RWPE2 (cell line): ENCODE results near the gene COL9A1.

Experiments used
- ATAC-seq: fragments of 200-7000 bp; cut with Tn5 transposase; 3 replicates; pipeline ENCODE4 v1.9.1; 2021; ENCODE audit warnings: low read depth
- DNase-seq: peaks from one replicate; pipeline ENCODE4 v3.0.0-alpha.2; 2020; ENCODE audit warnings: low spot score
- H3K27ac ChIP-seq: fragments of 450-650 bp; 2 replicates; pipeline ENCODE4 v1.5.1; 2017; ENCODE audit warnings: mild to moderate bottlenecking; ENCODE audit not compliant: poor library complexity, severe bottlenecking
- H3K27me3 ChIP-seq: fragments of 250-450 bp; sonication (Bioruptor Pico); 2 replicates; pipeline ENCODE4 v1.5.1; 2021; ENCODE audit warnings: mild to moderate bottlenecking, moderate library complexity; ENCODE audit not compliant: insufficient read depth, poor library complexity, severe bottlenecking
- H3K36me3 ChIP-seq: fragments of 250-450 bp; sonication (Bioruptor Pico); 2 replicates; pipeline ENCODE4 v1.5.1; 2020; ENCODE audit warnings: low read depth, mild to moderate bottlenecking, moderate library complexity
- H3K4me1 ChIP-seq: fragments of 250-450 bp; sonication (Bioruptor Pico); 2 replicates; pipeline ENCODE4 v1.5.1; 2021; ENCODE audit warnings: mild to moderate bottlenecking, moderate library complexity; ENCODE audit not compliant: insufficient read depth, poor library complexity, severe bottlenecking
- H3K4me3 ChIP-seq: fragments of 250-450 bp; sonication (Bioruptor Pico); 2 replicates; pipeline ENCODE4 v1.5.1; 2021; ENCODE audit warnings: mild to moderate bottlenecking, moderate library complexity; ENCODE audit not compliant: severe bottlenecking
- H3K9me3 ChIP-seq: fragments of 250-450 bp; sonication (Bioruptor Pico); 2 replicates; pipeline ENCODE4 v1.5.1; 2021; ENCODE audit warnings: mild to moderate bottlenecking, moderate library complexity; ENCODE audit not compliant: severe bottlenecking
- CTCF ChIP-seq: fragments of 450-650 bp; IDR thresholded peaks from one replicate; pipeline ENCODE4 v1.5.1; 2017; ENCODE audit warnings: mild to moderate bottlenecking, moderate library complexity; ENCODE audit not compliant: poor library complexity, severe bottlenecking

COL9A1 gene

GRCh38 chr6:70315079-70315751, 12.3 kb upstream of the COL9A1 start:
- ATAC-seq (no peak), DNase-seq (no peak)
- Histone ChIP-seq H3K9me3 (no peaks in the 10 kb centered on the region), H3K27me3 (peaks cover 88% of the 10 kb centered on the region), H3K27ac (no peak overlapping the region), H3K4me3 (no peak overlapping the region), H3K36me3 (no peaks in the 10 kb centered on the region), H3K4me1 (no peaks in the 10 kb centered on the region)
- TF ChIP-seq CTCF: no peak

- Histone ChIP-seq H3K4me3 (no peak overlapping the region), H3K27me3 (peaks cover 90% of the 10 kb centered on the region), H3K27ac (no peak overlapping the region), H3K9me3 (no peaks in the 10 kb centered on the region), H3K4me1 (no peaks in the 10 kb centered on the region), H3K36me3 (no peaks in the 10 kb centered on the region)
- no peak for TF ChIP-seq CTCF
- DNase-seq (no peak), ATAC-seq (no peak)
These were observed 11.4 kb upstream of the COL9A1 start for GRCh38 chr6:70314296-70314695.

GRCh38 chr6:70312165-70312745, 9.4 kb upstream of the COL9A1 start:
- H3K36me3 ChIP-seq: no peaks in the 10 kb centered on the region
- H3K9me3 ChIP-seq: no peaks in the 10 kb centered on the region
- H3K4me3 ChIP-seq: no peak overlapping the region
- DNase-seq: no peak
- peak; percentile 93 for ATAC-seq
- no peak overlapping the region for H3K27ac ChIP-seq
- H3K27me3 ChIP-seq: peaks cover 88% of the 10 kb centered on the region
- TF ChIP-seq CTCF: no peak
- no peaks in the 10 kb centered on the region for H3K4me1 ChIP-seq

- Histone ChIP-seq H3K4me1 (no peaks in the 10 kb centered on the region), H3K9me3 (no peaks in the 10 kb centered on the region), H3K4me3 (no peak overlapping the region), H3K36me3 (no peaks in the 10 kb centered on the region), H3K27ac (no peak overlapping the region), H3K27me3 (peaks cover 82% of the 10 kb centered on the region)
- ATAC-seq (0 out of 3 replicates have a peak, but pooled peaks have one; percentile 32), DNase-seq (no peak)
- peak; percentile 79 for TF ChIP-seq CTCF
These were observed 7.3 kb upstream of the COL9A1 start for GRCh38 chr6:70310063-70310694.

GRCh38 chr6:70309243-70309642, 6.4 kb upstream of the COL9A1 start:
- ATAC-seq (no peak), DNase-seq (no peak)
- H3K27me3 ChIP-seq: peaks cover 81% of the 10 kb centered on the region
- H3K9me3 ChIP-seq: no peaks in the 10 kb centered on the region
- H3K27ac ChIP-seq: no peak overlapping the region
- H3K36me3 ChIP-seq: no peaks in the 10 kb centered on the region
- H3K4me3 ChIP-seq: no peak overlapping the region
- no peak for TF ChIP-seq CTCF
- H3K4me1 ChIP-seq: no peaks in the 10 kb centered on the region
